K562 (cell line): Measurements from ENCODE around the gene OR7A5. TPM values are rescaled to one million over a fixed set of nuclear protein-coding genes. Genes with fewer than 3 reads are reported as not detected.
"Not testable (repeated sequence)": the region's sequence is repeated elsewhere in the genome, so short reads cannot be mapped to it uniquely, and the experiment has no call there.

Source experiments
- ATAC-seq: fragments of 200-7000 bp; cut with Tn5 transposase; 3 replicates; pipeline ENCODE4 v1.9.1; 2020; ENCODE audit warnings: moderate library complexity
- BruUV-seq: library from RNA; stranded (reverse); fragments of 400-500 nt; replicated peaks from 2 replicates; lab custom pipeline; 2021; lab: Mats Ljungman, UMichigan
- CTCF ChIA-PET: fragments of 300-600 bp; formaldehyde crosslinking; extraction: SDS; loops from one replicate; lab custom pipeline; 2021; ENCODE audit warnings: low intra/inter-chr PET ratio; lab: Yijun Ruan, JAX
- POLR2A ChIA-PET: fragments of 300-600, 350-650 bp; sonication (Branson Sonifier 250); formaldehyde crosslinking; extraction: SDS; loops from one replicate; lab custom pipeline; 2021; ENCODE audit warnings: antibody characterized with exemption, inconsistent platforms; lab: Yijun Ruan, JAX
- DNase-seq, 4 experiments: peaks; one replicate each; pipeline versions ENCODE4 v3.0.0 to v3.0.0-alpha.2; 2011 to 2018; ENCODE audit warnings: low spot score in 3 of 4, mixed read lengths in 3 of 4; ENCODE audit errors: extremely low read depth in 1 of 4
- FAIRE-seq: peaks from 2 replicates; lab custom pipeline; 2011; peaks lifted over from hg19 to GRCh38; lab: Jason Lieb, UNC
- H2AFZ ChIP-seq: 2 replicates; pipeline ENCODE4 v1.6.0; 2011; ENCODE audit warnings: low read depth, low read length, control low read depth, inconsistent platforms
- H3K27ac ChIP-seq: fragments of 200-600 bp; 3 replicates; pipeline ENCODE4 v1.8.0; 2011; ENCODE audit warnings: low read depth, mild to moderate bottlenecking, control low read depth, inconsistent platforms, low read length, moderate library complexity, mixed read lengths; ENCODE audit errors: extremely low read depth
- H3K27me3 ChIP-seq, 2 experiments: fragments of 300-600 bp in 1 of 2; 2 replicates in 1 of 2; 3 replicates in 1 of 2; pipeline versions ENCODE4 v1.6.0 to v1.8.0; 2011; ENCODE audit warnings: inconsistent platforms in 2 of 2, low read length in 2 of 2, mild to moderate bottlenecking in 1 of 2, mixed read lengths in 1 of 2, moderate library complexity in 1 of 2; ENCODE audit not compliant: control insufficient read depth in 2 of 2, insufficient read depth in 2 of 2
- H3K36me3 ChIP-seq: fragments of 300-600 bp; 3 replicates; pipeline ENCODE4 v1.8.0; 2011; ENCODE audit warnings: mild to moderate bottlenecking, low read length, inconsistent platforms; ENCODE audit not compliant: control insufficient read depth, insufficient read depth
- H3K4me1 ChIP-seq, 2 experiments: fragments of 200-600 bp in 1 of 2; replicated peaks in 1 of 2; 2 replicates in 1 of 2; 3 replicates in 1 of 2; pipeline versions ENCODE4 v1.5.1 to v1.8.0; 2011; ENCODE audit warnings: inconsistent platforms in 2 of 2, low read length in 2 of 2, mild to moderate bottlenecking in 1 of 2, mixed read lengths in 1 of 2, moderate library complexity in 1 of 2; ENCODE audit not compliant: control insufficient read depth in 2 of 2, insufficient read depth in 2 of 2
- H3K4me2 ChIP-seq: 2 replicates; pipeline ENCODE4 v1.6.1; 2011; ENCODE audit warnings: low read length, control low read depth, inconsistent platforms, mixed read lengths; ENCODE audit not compliant: insufficient read depth
- H3K4me3 ChIP-seq: fragments of 200-600 bp; sonication (generic), shearing (Covaris generic); 2 replicates; pipeline ENCODE4 v1.5.1; 2016; ENCODE audit warnings: control low read depth, inconsistent platforms
- H3K79me2 ChIP-seq: fragments of 200-600 bp; 3 replicates; pipeline ENCODE4 v1.8.0; 2011; ENCODE audit warnings: low read length, inconsistent platforms; ENCODE audit not compliant: control insufficient read depth, insufficient read depth
- H3K9ac ChIP-seq, 2 experiments: 2 replicates each; pipeline versions ENCODE4 v1.6.0 to v1.6.1; 2011; ENCODE audit warnings: low read depth in 2 of 2, low read length in 2 of 2, control low read depth in 1 of 2, inconsistent platforms in 1 of 2, mild to moderate bottlenecking in 1 of 2, mixed read lengths in 1 of 2; ENCODE audit not compliant: insufficient read depth in 1 of 2
- H3K9me1 ChIP-seq: one replicate; pipeline ENCODE4 v1.6.0; 2011; ENCODE audit warnings: inconsistent platforms, mild to moderate bottlenecking, low read length, moderate library complexity; ENCODE audit not compliant: control insufficient read depth, insufficient read depth
- H3K9me3 ChIP-seq: replicated peaks from 2 replicates; pipeline ENCODE4 v1.5.1; 2011; ENCODE audit warnings: low read depth, low read length, inconsistent platforms; ENCODE audit not compliant: control insufficient read depth, insufficient read depth
- H4K20me1 ChIP-seq: replicated peaks from 2 replicates; pipeline ENCODE4 v1.6.1; 2011; ENCODE audit warnings: low read length, inconsistent platforms, mixed read lengths; ENCODE audit not compliant: control insufficient read depth, insufficient read depth
- BCOR ChIP-seq: fragments of 450-650 bp; IDR thresholded peaks from 2 replicates; pipeline ENCODE4 v1.6.1; 2016
- KDM1A ChIP-seq, 2 experiments: fragments of 450-650 bp; IDR thresholded peaks; 2 replicates each; pipeline ENCODE4 v1.6.1; 2016; ENCODE audit warnings: mild to moderate bottlenecking in 2 of 2
- RBM25 ChIP-seq: fragments of 200-400 bp; formaldehyde crosslinking; IDR thresholded peaks from 2 replicates; pipeline ENCODE4 v1.6.1; 2018; ENCODE audit warnings: low read length, low read depth, moderate library complexity; ENCODE audit not compliant: severe bottlenecking
- ZNF146 ChIP-seq: IDR thresholded peaks from one replicate; pipeline ENCODE4 v1.6.1; 2018; ENCODE audit warnings: missing compliant biosample characterization; ENCODE audit not compliant: unreplicated experiment
- WGBS: fragments of 100-300 bp; shearing (Covaris generic); methylation state at CpG from one replicate; pipeline ENCODE4 v1.1.6; 2016; ENCODE audit warnings: low coverage, mixed read lengths; ENCODE audit not compliant: insufficient coverage; ENCODE audit errors: missing lambda C conversion rate; 5-methylcytosine and 5-hydroxymethylcytosine counted together
- in situ Hi-C: fragments of 300-500 bp; cut with MboI; formaldehyde crosslinking; loops from 4 replicates; pipeline ENCODE4 v1.15.0; 2018; ENCODE audit warnings: inconsistent platforms, mixed read lengths
- intact Hi-C: fragments of 100-400 bp; cut with micrococcal nuclease; formaldehyde crosslinking; loops from 2 replicates; pipeline ENCODE4 v1.14.2; 2022
- polyA plus RNA-seq, 8 experiments: library from polyadenylated mRNA; depleted of rRNA in 4 of 8; stranded (reverse) in 5 of 8; unstranded in 3 of 8; fragments of >200 nt; fragmentation: Nextera tagmentation in 2 of 8; fragmentation: Illumina TruSeq in 1 of 8; extraction: Ambion mirVana in 2 of 8; extraction: Trizol in 1 of 8; gene quantifications; 2 replicates each; pipeline versions ENCODE4 v1.2.1 to v1.2.3, GENCODE V29; 2011 to 2014; ENCODE audit warnings: inconsistent platforms in 1 of 8, missing spikeins in 1 of 8
- small RNA-seq: library from RNA; depleted of rRNA; stranded (forward); fragments of <200 nt; gene quantifications from one replicate; pipeline ENCODE3, GENCODE V24; 2014
- total RNA-seq, 7 experiments: library from RNA; depleted of rRNA in 6 of 7; stranded (reverse); fragments of >200 nt in 6 of 7; fragmentation: Illumina TruSeq in 2 of 7; extraction: Trizol in 2 of 7; gene quantifications; 2 replicates each; pipeline versions ENCODE4 v1.2.1 to v1.2.3, GENCODE V29; 2011 to 2021; ENCODE audit warnings: low replicate concordance in 1 of 7

The OR7A5 gene
- total and polyA plus RNA-seq, 9 of the 15 experiments (the other 6 are each of a cell fraction or from before 2014, with no cell fraction given), result not detected

- H3K79me2 ChIP-seq, result peaks cover 22% of the 10 kb centered on the region
- H2AFZ ChIP-seq, result peak within 1 kb of the TSS; percentile 56; the same call in 1 of the 2 replicates
- H3K9me3 ChIP-seq, H3K4me2 ChIP-seq, H3K27ac ChIP-seq, FAIRE-seq, H3K27me3 ChIP-seq, H3K4me3 ChIP-seq, BruUV-seq, DNase-seq, ATAC-seq, H4K20me1 ChIP-seq, intact Hi-C loops, H3K9me1 ChIP-seq, H3K36me3 ChIP-seq, in situ Hi-C loops: not testable (repeated sequence)
- peak within 1 kb of the TSS in 1 of 2 experiments; percentile 78; a peak in 1 of 4 replicates for H3K9ac ChIP-seq
- 60% methylated on average over 10 of the region's 12 CpGs for WGBS
- peaks cover 6 to 29% of the 10 kb centered on the region in 2 experiments; a peak in 4 of 5 replicates for H3K4me1 ChIP-seq
- CTCF ChIA-PET, result interaction anchor here (0.7 kb wide), 1 partner anchor 180 kb away, joined by 3 read pairs; no protein-coding TSS in a partner anchor
- POLR2A ChIA-PET, result interaction anchor here (0.6 to 1.5 kb wide), 3 partner anchors 10 to 642 kb away, joined by 3 to 4 read pairs (median 3); partner anchors contain the start of gene ASF1B
Measured at GRCh38 chr19:14778110-14778845, 56.7 kb downstream of the OR7A5 start, which contains the start of gene ADGRE2. Gene ADGRE2, minus strand, starts transcription at chr19:14778560. Its CDS starts 1,804 bp downstream, at chr19:14776756.

- ChIA-PET POLR2A (interaction anchor here (0.6 to 1.5 kb wide), 3 partner anchors 9 to 564 kb away, joined by 3 read pairs; no protein-coding TSS in a partner anchor), CTCF (interaction anchor here (0.7 kb wide), 1 partner anchor 180 kb away, joined by 3 read pairs; no protein-coding TSS in a partner anchor)
- in situ Hi-C loops, result not testable (repeated sequence)
Measured at GRCh38 chr19:14777645-14778044, 57.3 kb downstream of the OR7A5 start.

More at GRCh38 chr19:14777645-14778044, 57.3 kb downstream of the OR7A5 start:
- H3K4me2 ChIP-seq, ATAC-seq, DNase-seq, H3K4me3 ChIP-seq, H3K9me3 ChIP-seq, H3K27me3 ChIP-seq: not testable (repeated sequence)
- H3K79me2 ChIP-seq, result peaks cover 22% of the 10 kb centered on the region
- TF ChIP-seq RBM25 (peak; percentile 35), BCOR (peak; percentile 65; the same call in 1 of the 2 replicates), KDM1A (IDR thresholded peaks at IDR 0.05) (peak in 1 of 2 experiments; percentile 36; a peak in 2 of 4 replicates), ZNF146 (peak; percentile 98)
- TF ChIP-seq, all 486 proteins: peak for 4; not testable (repeated sequence) for 482
- WGBS, result 75% methylated on average over 4 of the region's 4 CpGs
- H3K4me1 ChIP-seq, result peaks cover under 1 to 23% of the 10 kb centered on the region in 2 experiments; a peak in 3 of 5 replicates
- H3K36me3 ChIP-seq, intact Hi-C loops, H3K9ac ChIP-seq, H3K9me1 ChIP-seq, FAIRE-seq, H3K27ac ChIP-seq, BruUV-seq, H4K20me1 ChIP-seq, H2AFZ ChIP-seq: not testable (repeated sequence)

Small RNAs within 50 kb of the gene (small RNA-seq; reads per million reads assigned to genes)
- not detected for gene AC005255.1

Other genes starting within 250 kb of the OR7A5 start
Only the 7 nearest of the 10 such genes appear.
- 4.5 and 8.5 TPM in 2 replicates for gene ZNF333, start 145.1 kb downstream of the OR7A5 start, total RNA-seq (2014; rRNA removed)
- 5.9 and 6.0 TPM in 2 replicates for gene ZNF333, start 145.1 kb downstream of the OR7A5 start, total RNA-seq (2014; rRNA removed; fragmentation: Illumina TruSeq; extraction: Trizol)
- gene ZNF333, start 145.1 kb downstream of the OR7A5 start, total RNA-seq (2015; rRNA removed; fragmentation: Illumina TruSeq; extraction: Trizol), result 4.1 and 5.2 TPM in 2 replicates
- 6.3 and 7.1 TPM in 2 replicates for gene ZNF333, start 145.1 kb downstream of the OR7A5 start, total RNA-seq (2021)
- 10.3 and 11.4 TPM in 2 replicates for gene ZNF333, start 145.1 kb downstream of the OR7A5 start, polyA plus RNA-seq (2011; rRNA removed)
- gene ZNF333, start 145.1 kb downstream of the OR7A5 start, polyA plus RNA-seq (2014; fragmentation: Illumina TruSeq; extraction: Trizol), result 5.8 and 6.5 TPM in 2 replicates
- 1 to 10 TPM; 2.8 to 3.3 TPM for gene ZNF333, start 145.1 kb downstream of the OR7A5 start, polyA plus RNA-seq (2014; fragmentation: Nextera tagmentation; extraction: Ambion mirVana)
- 7.7 and 9.3 TPM in 2 replicates for gene ZNF333, start 145.1 kb downstream of the OR7A5 start, polyA plus RNA-seq (2014; rRNA removed)
- 8.2 and 15.2 TPM in 2 replicates for gene ADGRE2, start 56.6 kb downstream of the OR7A5 start, total RNA-seq (2014; rRNA removed)
- 4.3 and 5.6 TPM in 2 replicates for gene ADGRE2, start 56.6 kb downstream of the OR7A5 start, total RNA-seq (2014; rRNA removed; fragmentation: Illumina TruSeq; extraction: Trizol)
- 4.4 and 4.7 TPM in 2 replicates for gene ADGRE2, start 56.6 kb downstream of the OR7A5 start, total RNA-seq (2015; rRNA removed; fragmentation: Illumina TruSeq; extraction: Trizol)
- gene ADGRE2, start 56.6 kb downstream of the OR7A5 start, total RNA-seq (2021), result 15.6 and 17.3 TPM in 2 replicates
- gene ADGRE2, start 56.6 kb downstream of the OR7A5 start, polyA plus RNA-seq (2011; rRNA removed), result 9.8 and 13.6 TPM in 2 replicates
- gene ADGRE2, start 56.6 kb downstream of the OR7A5 start, polyA plus RNA-seq (2014; fragmentation: Illumina TruSeq; extraction: Trizol), result 12.3 and 13.9 TPM in 2 replicates
- 1 to 10 TPM; 4.4 to 6.4 TPM for gene ADGRE2, start 56.6 kb downstream of the OR7A5 start, polyA plus RNA-seq (2014; fragmentation: Nextera tagmentation; extraction: Ambion mirVana)
- 14.9 and 19.2 TPM in 2 replicates for gene ADGRE2, start 56.6 kb downstream of the OR7A5 start, polyA plus RNA-seq (2014; rRNA removed)
- gene OR7C1, start within 50 bp of the OR7A5 start, total RNA-seq (2014; rRNA removed), result 0.08 and 0.14 TPM in 2 replicates
- under 0.01 and 0.04 TPM in 2 replicates for gene OR7C1, start within 50 bp of the OR7A5 start, total RNA-seq (2014; rRNA removed; fragmentation: Illumina TruSeq; extraction: Trizol)
- 0.04 and 0.18 TPM in 2 replicates for gene OR7C1, start within 50 bp of the OR7A5 start, total RNA-seq (2015; rRNA removed; fragmentation: Illumina TruSeq; extraction: Trizol)
- 0.16 TPM in 1 of 2 replicates, not detected in the other for gene OR7C1, start within 50 bp of the OR7A5 start, total RNA-seq (2021)
- not detected in 2 replicates for gene OR7C1, start within 50 bp of the OR7A5 start, polyA plus RNA-seq (2011; rRNA removed)
- gene OR7C1, start within 50 bp of the OR7A5 start, polyA plus RNA-seq (2014; fragmentation: Illumina TruSeq; extraction: Trizol), result 0.07 TPM in 1 of 2 replicates, not detected in the other
- gene OR7C1, start within 50 bp of the OR7A5 start, polyA plus RNA-seq (2014; fragmentation: Nextera tagmentation; extraction: Ambion mirVana), result under 1 TPM; 0.08 to 0.11 TPM
- gene OR7C1, start within 50 bp of the OR7A5 start, polyA plus RNA-seq (2014; rRNA removed), result 0.01 TPM in 1 of 2 replicates, not detected in the other
- gene OR7A10, start 13.7 kb upstream of the OR7A5 start, total RNA-seq (2014; rRNA removed), result not detected in 2 replicates
- not detected in 2 replicates for gene OR7A10, start 13.7 kb upstream of the OR7A5 start, total RNA-seq (2014; rRNA removed; fragmentation: Illumina TruSeq; extraction: Trizol)
- not detected in 2 replicates for gene OR7A10, start 13.7 kb upstream of the OR7A5 start, total RNA-seq (2015; rRNA removed; fragmentation: Illumina TruSeq; extraction: Trizol)
- not detected in 2 replicates for gene OR7A10, start 13.7 kb upstream of the OR7A5 start, total RNA-seq (2021)
- not detected in 2 replicates for gene OR7A10, start 13.7 kb upstream of the OR7A5 start, polyA plus RNA-seq (2011; rRNA removed)
- gene OR7A10, start 13.7 kb upstream of the OR7A5 start, polyA plus RNA-seq (2014; fragmentation: Illumina TruSeq; extraction: Trizol), result not detected in 2 replicates
- not detected for gene OR7A10, start 13.7 kb upstream of the OR7A5 start, polyA plus RNA-seq (2014; fragmentation: Nextera tagmentation; extraction: Ambion mirVana)
- gene OR7A10, start 13.7 kb upstream of the OR7A5 start, polyA plus RNA-seq (2014; rRNA removed), result not detected in 2 replicates
- gene OR7A17, start 50.9 kb upstream of the OR7A5 start, total RNA-seq (2014; rRNA removed), result not detected in 2 replicates
- not detected in 2 replicates for gene OR7A17, start 50.9 kb upstream of the OR7A5 start, total RNA-seq (2014; rRNA removed; fragmentation: Illumina TruSeq; extraction: Trizol)
- not detected in 2 replicates for gene OR7A17, start 50.9 kb upstream of the OR7A5 start, total RNA-seq (2015; rRNA removed; fragmentation: Illumina TruSeq; extraction: Trizol)
- not detected in 2 replicates for gene OR7A17, start 50.9 kb upstream of the OR7A5 start, total RNA-seq (2021)
- gene OR7A17, start 50.9 kb upstream of the OR7A5 start, polyA plus RNA-seq (2011; rRNA removed), result not detected in 2 replicates
- gene OR7A17, start 50.9 kb upstream of the OR7A5 start, polyA plus RNA-seq (2014; fragmentation: Illumina TruSeq; extraction: Trizol), result not detected in 2 replicates
- not detected for gene OR7A17, start 50.9 kb upstream of the OR7A5 start, polyA plus RNA-seq (2014; fragmentation: Nextera tagmentation; extraction: Ambion mirVana)
- not detected in 2 replicates for gene OR7A17, start 50.9 kb upstream of the OR7A5 start, polyA plus RNA-seq (2014; rRNA removed)
- not detected in 2 replicates for gene OR7C2, start 106.3 kb upstream of the OR7A5 start, total RNA-seq (2014; rRNA removed)
- not detected in 2 replicates for gene OR7C2, start 106.3 kb upstream of the OR7A5 start, total RNA-seq (2014; rRNA removed; fragmentation: Illumina TruSeq; extraction: Trizol)
- not detected in 2 replicates for gene OR7C2, start 106.3 kb upstream of the OR7A5 start, total RNA-seq (2015; rRNA removed; fragmentation: Illumina TruSeq; extraction: Trizol)
- gene OR7C2, start 106.3 kb upstream of the OR7A5 start, total RNA-seq (2021), result not detected in 2 replicates
- gene OR7C2, start 106.3 kb upstream of the OR7A5 start, polyA plus RNA-seq (2011; rRNA removed), result not detected in 2 replicates
- not detected in 2 replicates for gene OR7C2, start 106.3 kb upstream of the OR7A5 start, polyA plus RNA-seq (2014; fragmentation: Illumina TruSeq; extraction: Trizol)
- not detected for gene OR7C2, start 106.3 kb upstream of the OR7A5 start, polyA plus RNA-seq (2014; fragmentation: Nextera tagmentation; extraction: Ambion mirVana)
- not detected in 2 replicates for gene OR7C2, start 106.3 kb upstream of the OR7A5 start, polyA plus RNA-seq (2014; rRNA removed)
- gene SLC1A6, start 144.7 kb upstream of the OR7A5 start, total RNA-seq (2014; rRNA removed), result not detected in 2 replicates
- not detected in 2 replicates for gene SLC1A6, start 144.7 kb upstream of the OR7A5 start, total RNA-seq (2014; rRNA removed; fragmentation: Illumina TruSeq; extraction: Trizol)
- gene SLC1A6, start 144.7 kb upstream of the OR7A5 start, total RNA-seq (2015; rRNA removed; fragmentation: Illumina TruSeq; extraction: Trizol), result not detected in 2 replicates
- gene SLC1A6, start 144.7 kb upstream of the OR7A5 start, total RNA-seq (2021), result not detected in 2 replicates
- gene SLC1A6, start 144.7 kb upstream of the OR7A5 start, polyA plus RNA-seq (2011; rRNA removed), result not detected in 2 replicates
- not detected in 2 replicates for gene SLC1A6, start 144.7 kb upstream of the OR7A5 start, polyA plus RNA-seq (2014; fragmentation: Illumina TruSeq; extraction: Trizol)
- not detected for gene SLC1A6, start 144.7 kb upstream of the OR7A5 start, polyA plus RNA-seq (2014; fragmentation: Nextera tagmentation; extraction: Ambion mirVana)
- gene SLC1A6, start 144.7 kb upstream of the OR7A5 start, polyA plus RNA-seq (2014; rRNA removed), result not detected in 2 replicates